ENCODE results near the gene MESD.

The MESD gene

GRCh38 chr15:80904998-80905397, 84.6 kb downstream of the MESD start:
- DNase-seq (ENCODE audit: low spot score), result no peak

GRCh38 chr15:80902298-80902801, 87.3 kb downstream of the MESD start:
- DNase-seq (ENCODE audit: low spot score), result no peak

GRCh38 chr15:80898040-80898439, 91.6 kb downstream of the MESD start:
- DNase-seq (ENCODE audit: low spot score), result no peak
